GM18507 (cell line): ENCODE results near the gene SORBS1.

ENCODE experiments used
- DNase-seq: peaks from one replicate; pipeline ENCODE4 v3.0.0; 2011; ENCODE audit warnings: low read depth; ENCODE audit not compliant: insufficient read length; ENCODE audit errors: extremely low spot score
- FAIRE-seq: peaks from 2 replicates; lab custom pipeline; 2011; peaks lifted over from hg19 to GRCh38; lab: Jason Lieb, UNC

SORBS1 gene

DNA sequence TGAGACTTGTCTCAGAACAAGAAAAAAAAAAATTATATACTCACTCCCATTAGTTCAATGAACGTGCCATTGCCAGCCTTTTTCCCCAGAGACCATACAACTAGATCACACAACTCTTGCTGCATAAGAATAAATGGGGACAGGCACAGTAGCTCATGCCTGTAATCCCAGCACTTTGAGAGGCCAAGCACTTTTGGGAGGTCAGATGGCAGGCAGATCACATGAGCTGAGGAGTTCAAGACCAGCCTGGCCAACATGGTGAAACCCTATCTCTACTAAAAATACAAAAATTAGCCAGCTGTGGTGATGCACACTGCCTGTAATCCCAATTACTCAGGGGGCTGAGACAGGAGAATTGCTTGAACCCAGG lies 284.0 kb downstream of the SORBS1 start:
- DNase-seq (no peak), FAIRE-seq (no peak)

DNA sequence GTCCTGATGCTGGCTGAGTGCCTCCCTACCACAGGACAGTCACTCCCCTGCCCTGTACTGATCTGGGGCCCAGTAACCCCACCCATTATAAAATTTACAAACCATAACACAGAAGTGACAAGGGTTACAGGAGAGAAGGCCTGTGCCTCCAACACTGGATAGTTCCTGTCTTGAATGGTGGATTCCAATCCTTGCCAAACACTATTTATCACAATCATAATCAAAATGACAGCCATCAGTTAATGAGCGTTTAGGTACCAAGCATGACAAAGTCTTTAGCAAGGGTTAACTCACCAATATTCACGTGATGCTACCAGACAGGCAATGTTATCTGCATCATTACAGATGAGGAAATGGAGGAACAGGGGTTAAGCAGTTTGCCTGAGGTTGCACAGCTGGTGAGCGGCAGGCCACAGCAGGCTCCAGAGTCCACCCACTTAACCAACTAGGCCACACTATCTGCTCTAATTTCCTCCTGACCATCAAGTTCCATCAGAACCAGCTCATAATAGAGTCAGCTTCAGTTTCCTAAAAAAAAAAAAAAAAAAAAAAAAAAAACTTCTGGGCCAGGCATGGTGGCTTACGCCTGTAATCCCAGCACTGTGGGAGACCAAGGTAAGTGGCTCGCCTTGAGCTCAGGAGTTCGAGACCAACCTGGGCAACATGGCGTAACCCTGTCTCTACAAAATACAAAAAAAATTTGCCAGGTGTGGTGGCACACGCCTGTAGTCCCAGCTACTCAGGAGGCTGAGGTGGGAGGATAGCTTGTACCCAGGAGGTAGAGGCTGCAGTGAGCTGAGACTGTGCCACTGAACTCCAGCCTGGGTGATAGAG lies 284.6 kb downstream of the SORBS1 start:
- no peak for FAIRE-seq
- no peak for DNase-seq

DNA sequence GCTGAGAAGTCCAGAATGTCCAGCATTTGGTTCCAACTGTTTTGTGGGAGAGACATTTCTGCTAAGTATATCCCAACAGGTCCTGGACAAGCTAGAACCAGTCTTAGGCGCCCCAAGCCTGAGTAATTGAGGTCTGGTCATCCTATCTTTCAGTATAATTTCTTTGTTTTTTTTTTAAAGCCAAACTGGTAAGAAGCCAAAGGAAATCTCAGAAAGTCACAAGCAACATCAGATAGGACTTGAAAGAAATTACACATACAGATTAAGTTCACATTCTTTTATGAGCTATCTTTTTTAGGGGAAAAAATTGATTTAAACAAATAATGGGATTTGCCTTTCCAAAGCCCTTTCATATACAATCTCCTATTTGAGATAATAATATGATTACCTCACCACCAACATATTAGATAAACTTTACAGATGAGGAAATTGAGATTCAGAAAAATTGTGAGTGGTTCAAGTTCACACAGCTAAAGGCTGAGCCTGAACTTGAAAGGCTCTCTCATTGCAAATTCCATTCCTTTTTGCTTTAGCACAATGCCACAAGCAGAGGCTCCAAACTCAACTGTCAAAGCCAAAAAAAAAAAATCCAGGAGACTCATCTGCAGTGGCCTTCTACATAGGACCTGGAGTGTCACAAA lies 285.3 kb downstream of the SORBS1 start:
- DNase-seq = no peak
- no peak for FAIRE-seq

- FAIRE-seq = no peak
- DNase-seq = no peak
Measured at GRCh38 chr10:95273393-95274312, 287.5 kb downstream of the SORBS1 start.

- FAIRE-seq (no peak), DNase-seq (no peak)
Measured at GRCh38 chr10:95268438-95268837, 292.7 kb downstream of the SORBS1 start.

DNA sequence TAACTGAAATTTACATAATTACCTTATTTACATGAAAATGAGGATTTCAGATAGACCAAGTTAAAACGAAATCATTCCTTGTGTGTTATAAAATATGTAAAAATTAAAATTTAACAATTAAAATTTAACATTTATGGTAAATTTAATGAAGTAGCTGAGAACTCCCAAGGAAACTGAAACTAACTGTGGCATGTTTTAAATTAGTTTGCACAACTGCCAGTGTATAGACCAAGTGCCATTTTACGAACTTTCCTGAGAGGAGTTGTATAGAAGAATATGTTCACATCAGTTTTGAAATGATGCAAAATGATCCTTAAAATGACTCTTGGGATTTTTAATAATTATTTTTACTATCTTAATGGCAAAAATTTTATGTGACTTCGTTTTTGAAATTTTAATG lies 293.9 kb downstream of the SORBS1 start:
- FAIRE-seq = no peak
- no peak for DNase-seq

DNA sequence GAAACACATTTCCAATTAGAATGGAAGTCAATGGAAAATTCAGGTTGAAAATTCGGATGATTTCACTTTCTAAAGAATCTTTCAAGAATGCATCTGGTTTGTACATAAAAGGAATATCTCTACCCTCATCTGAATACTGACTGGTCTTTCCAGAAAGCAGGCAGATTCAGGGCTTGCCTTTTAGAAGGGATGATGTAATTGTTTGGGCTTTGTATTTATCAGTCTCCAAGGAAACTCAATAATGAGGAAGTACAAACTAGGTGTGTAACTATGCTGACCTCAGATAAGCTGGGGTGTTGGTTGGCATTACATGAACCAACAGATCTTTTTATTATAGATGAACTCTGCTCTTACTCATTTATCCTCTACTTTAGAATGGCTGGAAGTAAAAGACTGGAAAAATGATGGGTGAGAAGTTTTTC lies 294.5 kb downstream of the SORBS1 start:
- no peak for DNase-seq
- FAIRE-seq = no peak

DNA sequence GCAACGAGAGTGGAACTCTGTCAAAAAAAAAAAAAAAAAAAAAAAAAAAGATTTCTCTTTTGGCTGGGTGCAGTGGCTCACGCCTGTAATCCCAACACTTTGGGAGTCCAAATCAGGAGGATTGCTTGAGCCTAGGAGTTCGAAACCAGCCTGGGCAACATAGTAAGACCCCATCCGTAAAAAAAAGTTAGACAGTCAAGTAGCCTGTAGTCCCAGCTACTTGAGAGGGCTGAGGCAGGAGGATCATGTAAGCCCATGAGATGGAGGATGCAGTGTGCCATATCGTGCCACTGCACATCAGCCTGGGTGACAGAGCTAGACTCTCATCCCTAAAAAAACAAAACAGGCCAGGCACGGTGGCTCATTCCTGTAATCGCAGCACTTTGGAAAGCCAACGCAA lies 295.6 kb downstream of the SORBS1 start:
- FAIRE-seq (no peak), DNase-seq (no peak)

GRCh38 chr10:95264227-95265051 lies 296.7 kb downstream of the SORBS1 start:
- DNase-seq (no peak), FAIRE-seq (no peak)

GRCh38 chr10:95263864-95264226 lies 297.3 kb downstream of the SORBS1 start:
- DNase-seq (no peak), FAIRE-seq (no peak)

- no peak for DNase-seq
Measured at GRCh38 chr10:95262763-95263518, 298.2 kb downstream of the SORBS1 start.

GRCh38 chr10:95261926-95262325 lies 299.2 kb downstream of the SORBS1 start:
- no peak for FAIRE-seq
- no peak for DNase-seq

More at GRCh38 chr10:95262763-95263518, 298.2 kb downstream of the SORBS1 start:
- no peak for FAIRE-seq
